Measurements from ENCODE around the gene MEIOSIN.
"Not testable (repeated sequence)": the region's sequence is repeated elsewhere in the genome, so short reads cannot be mapped to it uniquely, and the experiment has no call there.

The MEIOSIN gene

GRCh38 chr19:45780448-45781213, 47.4 kb downstream of the MEIOSIN start:
- no peak for DNase-seq

GRCh38 chr19:45781214-45782161, 48.2 kb downstream of the MEIOSIN start:
- no peak for DNase-seq

- DNase-seq = no peak
These were observed 49.0 kb downstream of the MEIOSIN start, which contains the start of gene DMPK for GRCh38 chr19:45782162-45782691. Gene DMPK (minus strand): TSS chr19:45782490. CDS start chr19:45782352, 138 bp downstream.

GRCh38 chr19:45782820-45783785, 49.9 kb downstream of the MEIOSIN start:
- no peak for DNase-seq

- no peak for DNase-seq
These were observed 50.9 kb downstream of the MEIOSIN start for GRCh38 chr19:45784096-45784495.

- DNase-seq = no peak
These were observed 51.9 kb downstream of the MEIOSIN start for GRCh38 chr19:45785097-45785496.

- DNase-seq = no peak
These were observed 52.7 kb downstream of the MEIOSIN start for GRCh38 chr19:45785781-45786532.

- no peak for DNase-seq
These were observed 53.3 kb downstream of the MEIOSIN start for GRCh38 chr19:45786533-45786894.

GRCh38 chr19:45789035-45789786, 56.0 kb downstream of the MEIOSIN start:
- no peak for DNase-seq

- no peak for DNase-seq
These were observed 57.7 kb downstream of the MEIOSIN start for GRCh38 chr19:45790942-45791341.

- no peak for DNase-seq
These were observed 58.7 kb downstream of the MEIOSIN start for GRCh38 chr19:45791744-45792469.

GRCh38 chr19:45792470-45793177, 59.4 kb downstream of the MEIOSIN start, which contains the start of gene DMWD:
Gene DMWD (minus strand): TSS chr19:45792845. CDS start chr19:45792756, 89 bp downstream.
- DNase-seq = peak; percentile 100

GRCh38 chr19:45793178-45793564, 59.9 kb downstream of the MEIOSIN start:
- DNase-seq = no peak

GRCh38 chr19:45793876-45794275, 60.6 kb downstream of the MEIOSIN start:
- no peak for DNase-seq

- DNase-seq = no peak
These were observed 61.4 kb downstream of the MEIOSIN start for GRCh38 chr19:45794627-45795026.

- peak; percentile 58 for DNase-seq
These were observed 65.8 kb downstream of the MEIOSIN start for GRCh38 chr19:45798995-45799517.

GRCh38 chr19:45799541-45799940, 66.3 kb downstream of the MEIOSIN start:
- DNase-seq = not testable (repeated sequence)

- no peak for DNase-seq
These were observed 66.9 kb downstream of the MEIOSIN start for GRCh38 chr19:45800070-45800553.
